ENCODE data around the gene DMRTA2. TPM values are rescaled to one million over a fixed set of nuclear protein-coding genes. Genes with fewer than 3 reads are reported as not detected.
"Not testable (repeated sequence)": the region's sequence is repeated elsewhere in the genome, so short reads cannot be mapped to it uniquely, and the experiment has no call there.

Gene DMRTA2
- total RNA-seq, 2 donors from 2014 or later: not detected

DNA sequence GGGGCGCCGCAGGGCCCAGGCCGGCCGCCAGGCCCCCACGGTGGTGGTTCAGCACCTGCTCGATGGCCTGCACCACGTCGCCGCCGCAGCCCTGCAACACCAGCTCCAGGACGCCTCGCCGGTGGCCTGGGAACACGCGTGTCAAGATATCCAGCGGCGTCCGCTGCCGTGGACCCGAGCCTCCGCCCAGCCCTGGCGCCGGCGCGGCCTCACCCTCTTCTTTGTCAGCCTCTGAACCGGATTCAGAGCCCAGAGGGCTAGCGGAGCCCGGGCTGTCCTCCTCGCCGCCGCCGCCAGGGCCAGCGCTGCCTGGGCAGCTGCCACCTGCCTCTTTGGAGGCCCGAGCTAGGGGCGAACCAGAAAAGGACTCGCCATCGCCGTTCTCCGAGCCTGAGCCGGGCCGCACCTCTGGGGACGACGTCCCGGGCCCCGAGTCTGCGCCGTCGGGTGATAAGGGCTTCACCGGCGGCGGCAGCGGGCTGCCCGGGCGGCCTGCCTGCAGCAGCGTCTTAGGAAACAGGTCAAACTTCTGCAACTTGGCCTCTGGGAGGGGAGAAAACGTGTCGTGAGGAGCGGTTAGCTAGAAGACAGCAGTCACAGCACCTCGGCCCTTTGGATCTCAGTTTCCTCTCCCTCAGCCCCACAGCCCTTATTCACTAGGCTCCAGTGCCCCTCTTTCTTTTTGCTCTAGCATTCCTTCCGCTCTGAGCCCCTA, 3.9 kb downstream of the DMRTA2 start:
- no peaks in the 10 kb centered on the region for H3K9me3 Mint-ChIP-seq
- peaks cover 68% of the 10 kb centered on the region for H3K27me3 Mint-ChIP-seq
- H3K4me3 Mint-ChIP-seq: peak overlapping the region; percentile 51
- peaks cover 24% of the 10 kb centered on the region for H3K36me3 Mint-ChIP-seq (ENCODE audit: low read depth)
- no peak for ATAC-seq (replicated peaks)
- no peak overlapping the region for H3K27ac Mint-ChIP-seq
- peaks cover 30% of the 10 kb centered on the region for H3K4me1 Mint-ChIP-seq

DNA sequence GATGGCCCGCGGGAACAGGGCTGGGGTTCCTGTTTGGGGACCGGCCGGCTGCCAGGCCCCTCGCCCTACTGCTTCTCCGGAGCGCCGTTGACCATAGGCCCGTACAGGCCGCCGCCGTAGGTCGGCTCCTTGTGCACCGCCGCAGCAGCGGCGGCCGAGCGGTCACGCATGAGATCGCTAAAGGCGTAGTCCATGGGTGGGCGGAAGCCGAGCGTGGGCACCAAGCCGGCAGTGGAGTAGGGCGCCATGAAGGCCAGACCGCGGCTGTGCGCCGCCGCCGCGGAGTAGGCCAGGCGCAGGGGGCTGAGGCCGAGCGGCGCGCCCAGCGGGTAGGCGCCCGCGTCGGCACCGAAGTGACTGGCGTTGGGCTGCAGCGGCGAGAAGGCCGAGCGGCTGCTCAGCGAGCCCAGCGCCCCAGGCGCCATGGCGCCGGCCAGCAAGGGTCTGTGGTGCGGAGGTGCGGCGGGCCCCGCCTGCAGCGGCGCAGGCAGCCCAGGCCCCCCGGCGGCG, 4.6 kb downstream of the DMRTA2 start:
- Mint-ChIP-seq H3K27me3 (peaks cover 67% of the 10 kb centered on the region), H3K4me3 (no peak overlapping the region)

DNA sequence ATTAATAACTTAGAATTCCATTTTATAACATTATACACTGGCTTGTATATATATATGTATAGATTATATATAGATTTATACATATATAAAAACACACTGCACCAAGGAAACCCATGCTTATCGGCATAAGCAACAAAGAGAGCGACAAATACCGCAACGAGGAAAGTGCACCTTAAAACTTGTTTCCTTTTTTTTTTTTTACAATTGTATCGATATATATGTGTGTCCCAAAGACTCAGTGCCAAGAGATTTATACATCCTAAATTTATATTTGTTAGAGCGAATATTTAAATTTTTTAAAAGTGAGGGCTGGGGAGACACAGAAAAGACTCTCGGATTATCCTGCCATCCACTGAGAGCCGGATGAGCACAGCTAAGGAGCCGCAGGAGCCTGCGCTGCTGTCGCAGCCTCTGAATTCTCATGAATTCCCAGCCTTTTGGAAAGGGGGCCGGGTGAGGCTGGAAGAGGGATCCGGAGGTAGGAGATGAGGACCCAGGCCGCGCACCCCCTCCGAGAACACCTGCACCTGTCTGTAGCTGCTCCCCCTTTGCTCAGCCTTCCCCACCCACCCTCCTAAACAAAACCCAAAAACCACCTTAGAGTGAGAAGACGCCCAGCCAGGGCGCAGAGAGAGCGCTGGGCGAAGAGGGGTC, 5.2 kb downstream of the DMRTA2 start:
- Mint-ChIP-seq H3K27me3 (peaks cover 65% of the 10 kb centered on the region), H3K36me3 (ENCODE audit: low read depth) (peaks cover 19% of the 10 kb centered on the region), H3K9me3 (no peaks in the 10 kb centered on the region), H3K4me1 (peaks cover 24% of the 10 kb centered on the region), H3K27ac (no peak overlapping the region), H3K4me3 (no peak overlapping the region)
- ATAC-seq (replicated peaks): no peak

More for the DNA sequence above, 4.6 kb downstream of the DMRTA2 start:
- H3K27ac Mint-ChIP-seq: no peak overlapping the region
- H3K36me3 Mint-ChIP-seq (ENCODE audit: low read depth): peaks cover 19% of the 10 kb centered on the region
- H3K9me3 Mint-ChIP-seq: no peaks in the 10 kb centered on the region
- H3K4me1 Mint-ChIP-seq: peaks cover 24% of the 10 kb centered on the region
- no peak for ATAC-seq (replicated peaks)

DNA sequence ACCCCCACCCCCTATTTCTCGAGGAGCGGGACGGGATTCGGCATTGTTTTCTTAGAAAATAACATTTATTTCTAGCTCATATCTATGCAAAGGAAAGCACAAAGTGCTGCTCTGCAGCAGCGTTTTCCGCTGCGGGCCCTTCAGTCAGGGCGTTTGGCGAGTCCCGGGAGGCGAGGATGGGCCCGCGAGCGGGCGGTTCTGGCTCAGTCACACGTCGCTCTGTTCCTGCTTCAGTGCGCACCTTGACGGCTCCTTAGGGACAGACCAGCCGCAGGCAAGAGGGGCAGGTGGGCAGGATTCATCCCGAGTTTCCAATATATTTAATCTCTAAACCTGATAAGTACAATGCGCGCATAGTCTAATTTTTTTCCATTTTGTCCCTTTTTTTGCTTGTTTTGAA, 5.7 kb downstream of the DMRTA2 start:
- H3K36me3 Mint-ChIP-seq (ENCODE audit: low read depth): peaks cover 18% of the 10 kb centered on the region
- no peak overlapping the region for H3K4me3 Mint-ChIP-seq
- H3K27me3 Mint-ChIP-seq: peaks cover 65% of the 10 kb centered on the region
- no peak overlapping the region for H3K27ac Mint-ChIP-seq
- H3K4me1 Mint-ChIP-seq: peaks cover 24% of the 10 kb centered on the region
- ATAC-seq (replicated peaks): no peak
- H3K9me3 Mint-ChIP-seq: no peaks in the 10 kb centered on the region

DNA sequence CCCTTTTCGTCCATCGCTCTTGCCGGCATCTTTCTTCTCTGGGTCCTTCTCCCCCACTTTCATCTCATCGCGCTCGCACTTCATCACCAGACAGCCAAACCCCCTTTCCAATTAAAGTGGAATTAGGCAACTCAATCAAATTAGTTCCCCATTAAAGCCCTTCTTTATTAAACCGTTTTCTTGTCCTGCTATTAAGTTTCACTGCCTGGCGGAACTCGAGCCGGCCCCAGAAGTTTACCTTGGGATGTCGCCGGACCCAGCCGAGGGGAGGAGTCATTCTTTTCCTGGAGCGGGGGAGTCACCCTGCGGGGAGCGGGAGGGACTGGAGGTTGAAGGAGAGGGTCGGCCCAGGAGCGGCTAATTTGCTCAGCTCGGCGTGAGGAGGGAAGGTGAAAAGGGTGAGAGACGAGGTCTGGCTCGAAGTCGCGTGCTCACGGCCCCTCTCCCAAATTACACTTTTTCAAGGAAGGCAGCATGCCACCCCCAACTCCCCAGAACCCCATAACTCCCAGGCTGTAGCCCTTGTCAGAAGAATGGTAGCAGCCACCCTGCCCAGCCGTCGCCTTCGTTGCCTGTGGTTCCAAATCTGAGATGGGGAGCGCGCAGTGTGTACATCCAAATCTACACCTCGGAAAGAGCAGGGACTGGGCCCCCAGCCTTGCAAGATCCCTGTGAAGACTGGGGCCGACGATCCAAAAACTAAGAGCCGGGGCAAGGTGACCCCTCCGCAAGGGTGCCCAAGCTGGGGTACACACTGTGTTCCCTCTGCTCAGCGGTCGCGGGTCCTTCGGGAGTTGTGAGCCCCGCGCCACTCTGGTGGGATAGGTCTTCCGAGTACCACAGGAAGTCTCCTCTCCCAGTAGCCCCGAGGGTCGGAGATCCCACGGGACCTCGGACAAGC, 6.4 kb downstream of the DMRTA2 start:
- Mint-ChIP-seq H3K9me3 (no peaks in the 10 kb centered on the region), H3K36me3 (ENCODE audit: low read depth) (peaks cover 11% of the 10 kb centered on the region), H3K27ac (no peak overlapping the region), H3K4me3 (no peak overlapping the region), H3K27me3 (peaks cover 61% of the 10 kb centered on the region), H3K4me1 (peaks cover 19% of the 10 kb centered on the region)
- ATAC-seq (replicated peaks): no peak

DNA sequence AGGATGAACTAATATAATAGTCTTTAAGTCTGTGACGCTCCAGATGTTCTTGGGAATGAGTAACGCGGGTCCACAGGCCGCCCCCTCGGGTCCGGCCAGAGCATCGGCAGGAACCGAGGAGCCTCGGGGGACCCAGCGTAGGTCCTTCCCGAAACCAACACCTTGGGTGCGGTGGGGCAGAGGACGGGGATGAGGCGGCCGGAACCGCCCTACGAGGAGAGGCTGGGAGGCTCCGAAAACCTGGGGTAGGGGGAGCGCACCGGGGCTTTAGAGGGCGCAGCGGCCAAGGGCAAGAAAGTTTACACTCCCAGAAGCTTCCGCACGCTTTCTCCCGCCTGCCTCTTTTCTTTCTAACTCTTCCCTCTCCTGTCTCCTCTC, 7.1 kb downstream of the DMRTA2 start:
- Mint-ChIP-seq H3K27me3 (peaks cover 57% of the 10 kb centered on the region), H3K27ac (no peak overlapping the region), H3K4me1 (peaks cover 15% of the 10 kb centered on the region), H3K4me3 (no peak overlapping the region), H3K9me3 (no peaks in the 10 kb centered on the region), H3K36me3 (ENCODE audit: low read depth) (peaks cover 10% of the 10 kb centered on the region)
- no peak for ATAC-seq (replicated peaks)

DNA sequence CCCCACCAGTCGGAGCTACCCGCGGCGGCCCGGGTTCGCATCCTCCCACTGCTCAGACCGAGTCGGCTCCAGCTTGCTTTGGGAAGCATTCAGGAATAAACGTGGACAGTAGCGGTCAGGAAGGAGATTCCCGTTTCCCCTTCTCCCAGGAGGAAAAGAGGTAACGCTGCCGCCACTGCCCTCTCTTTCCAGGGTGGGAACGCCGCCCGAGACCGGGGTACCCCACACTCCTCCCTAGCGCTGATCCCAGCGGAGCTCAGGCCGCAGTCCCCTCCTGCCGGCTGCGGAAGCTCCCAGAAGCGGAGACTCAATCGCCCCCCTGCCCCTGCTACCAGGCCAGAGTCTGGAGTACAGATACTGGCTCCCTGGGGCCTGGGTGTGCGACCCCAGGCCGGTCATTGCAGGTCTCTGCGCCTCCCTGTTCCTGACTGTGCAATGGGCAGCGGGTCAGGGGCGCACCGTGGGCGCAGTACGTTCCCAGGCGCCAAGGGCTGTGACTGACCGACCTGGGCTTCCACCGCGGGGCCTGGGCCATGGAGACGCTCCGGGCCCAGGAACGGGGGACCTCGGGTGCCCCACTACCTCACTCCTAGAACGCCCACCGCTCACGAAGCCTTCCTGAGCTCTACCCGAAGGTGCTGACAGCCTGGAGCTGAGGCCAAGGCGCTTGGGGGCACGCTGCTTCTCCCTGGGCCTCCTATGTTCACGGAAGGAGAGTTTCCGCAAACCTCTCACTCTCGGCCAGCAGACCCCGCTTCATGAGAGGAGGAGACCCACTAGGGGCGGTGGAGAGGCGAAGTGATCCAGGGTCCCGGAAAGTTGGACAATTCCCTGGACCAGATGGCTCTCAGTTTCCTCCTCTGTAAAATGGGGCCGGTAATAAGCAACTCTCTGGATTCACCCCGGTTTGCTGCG, 7.8 kb downstream of the DMRTA2 start:
- peaks cover 9% of the 10 kb centered on the region for H3K36me3 Mint-ChIP-seq (ENCODE audit: low read depth)
- H3K27me3 Mint-ChIP-seq: peaks cover 60% of the 10 kb centered on the region
- H3K9me3 Mint-ChIP-seq: no peaks in the 10 kb centered on the region
- ATAC-seq (replicated peaks): no peak
- H3K4me1 Mint-ChIP-seq: peaks cover 14% of the 10 kb centered on the region
- H3K27ac Mint-ChIP-seq: no peak overlapping the region
- no peak overlapping the region for H3K4me3 Mint-ChIP-seq

DNA sequence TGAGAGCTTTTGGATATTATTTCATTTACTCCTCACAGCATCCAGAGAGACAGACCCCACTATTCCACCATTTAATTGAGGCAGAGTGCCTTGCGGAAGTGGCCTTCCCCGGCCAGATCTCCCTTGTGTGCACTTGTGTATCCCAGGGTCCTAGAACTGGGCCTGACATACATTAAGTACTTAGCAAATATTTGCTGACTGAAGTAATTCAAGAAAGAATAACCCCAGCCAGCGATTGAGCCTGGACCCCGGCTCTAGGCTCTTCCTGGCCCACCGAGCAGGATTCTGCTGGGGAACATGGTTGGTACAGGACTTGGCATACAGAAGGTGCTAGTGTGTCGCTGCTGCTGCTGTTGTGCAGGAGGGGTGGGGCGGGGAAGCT, 8.4 kb downstream of the DMRTA2 start:
- Mint-ChIP-seq H3K36me3 (ENCODE audit: low read depth) (peaks cover 3% of the 10 kb centered on the region), H3K27me3 (peaks cover 56% of the 10 kb centered on the region), H3K4me3 (no peak overlapping the region), H3K27ac (no peak overlapping the region), H3K4me1 (peaks cover 8% of the 10 kb centered on the region), H3K9me3 (no peaks in the 10 kb centered on the region)
- no peak for ATAC-seq (replicated peaks)

DNA sequence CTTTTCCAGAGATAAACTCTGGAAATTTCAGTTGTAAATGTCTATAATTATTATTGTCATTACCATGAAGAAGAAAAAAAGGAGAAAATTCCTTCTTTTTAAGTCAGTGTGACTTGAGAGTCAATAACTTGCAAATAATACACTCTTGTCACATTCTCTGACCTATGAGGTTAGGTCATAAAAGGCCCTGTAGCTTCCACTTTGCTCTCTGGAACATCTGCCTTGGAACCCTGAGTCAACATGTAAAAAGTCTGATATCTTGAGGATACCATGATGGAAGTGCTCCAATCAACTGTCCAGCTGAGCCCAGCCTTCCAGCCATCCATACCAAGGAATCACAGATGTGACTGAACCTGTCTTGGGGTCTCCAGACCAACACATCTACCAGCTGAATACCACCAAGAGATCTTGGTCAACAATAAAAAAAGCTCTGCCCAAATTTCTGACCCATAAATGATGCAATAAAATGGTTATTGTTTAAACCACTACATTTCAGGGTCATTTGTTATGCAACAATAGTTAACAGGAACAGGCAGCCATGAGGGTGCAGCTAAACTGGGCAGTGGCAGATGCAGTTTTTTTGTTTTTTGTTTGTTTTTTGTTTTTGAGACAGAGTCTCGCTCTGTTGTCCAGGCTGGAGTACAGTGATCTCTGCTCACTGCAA, 10.3 kb downstream of the DMRTA2 start:
- H3K9me3 Mint-ChIP-seq: no peaks in the 10 kb centered on the region
- peaks cover 57% of the 10 kb centered on the region for H3K27me3 Mint-ChIP-seq
- no peak overlapping the region for H3K4me3 Mint-ChIP-seq
- no peak overlapping the region for H3K27ac Mint-ChIP-seq
- no peaks in the 10 kb centered on the region for H3K36me3 Mint-ChIP-seq (ENCODE audit: low read depth)
- no peak for ATAC-seq (replicated peaks)
- H3K4me1 Mint-ChIP-seq: peaks cover 5% of the 10 kb centered on the region

DNA sequence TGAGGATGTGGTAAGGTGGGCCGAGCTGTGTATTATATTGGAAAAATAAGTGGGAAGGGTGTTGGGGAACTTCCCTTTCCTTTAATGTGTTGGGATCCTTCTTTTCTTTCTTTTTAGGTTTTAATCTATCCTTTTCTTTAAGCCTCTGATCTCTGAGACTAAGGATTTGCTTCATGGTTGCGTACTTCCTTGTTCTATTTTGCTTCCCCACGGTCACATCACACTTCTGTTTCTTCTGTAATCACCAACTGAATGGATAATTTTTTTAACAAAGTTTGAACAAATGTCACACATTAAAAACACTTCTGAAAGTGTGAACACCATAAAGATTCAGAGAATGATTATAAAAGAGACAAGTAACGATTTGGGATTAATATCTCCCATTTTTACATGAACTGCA, 17.4 kb downstream of the DMRTA2 start:
- Mint-ChIP-seq H3K4me3 (no peak overlapping the region), H3K27me3 (peaks cover 53% of the 10 kb centered on the region), H3K9me3 (no peaks in the 10 kb centered on the region), H3K27ac (no peak overlapping the region), H3K4me1 (no peaks in the 10 kb centered on the region), H3K36me3 (ENCODE audit: low read depth) (no peaks in the 10 kb centered on the region)
- ATAC-seq (replicated peaks): no peak

DNA sequence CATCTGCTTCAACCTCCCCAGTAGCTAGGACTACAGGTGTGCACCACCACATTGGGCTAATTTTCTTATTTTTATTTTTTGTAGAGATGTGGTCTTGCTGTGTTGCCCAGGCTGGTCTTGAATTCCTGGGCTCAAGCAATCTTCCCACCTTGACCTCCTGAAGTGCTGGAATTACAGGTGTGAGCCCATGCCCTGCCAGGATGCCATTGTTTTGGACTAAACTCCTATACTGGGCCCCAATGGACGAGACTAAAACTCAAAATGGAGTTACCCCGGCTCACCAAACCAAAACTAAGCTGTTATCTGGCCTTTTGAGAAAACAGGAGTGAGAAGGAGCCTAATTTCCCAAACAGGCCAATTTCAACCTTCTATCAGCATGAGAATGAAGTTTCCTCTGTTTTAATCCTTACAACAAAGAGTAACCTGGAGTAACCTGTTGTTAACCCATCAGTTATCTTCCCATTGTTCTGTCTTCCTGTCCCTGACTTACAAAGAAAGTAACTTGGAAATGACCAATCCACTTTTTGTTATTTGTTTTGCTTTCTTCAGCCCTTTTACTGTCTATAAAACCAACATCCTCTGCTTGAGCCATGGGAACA, 29.6 kb downstream of the DMRTA2 start:
- Mint-ChIP-seq H3K27me3 (peaks cover 27% of the 10 kb centered on the region), H3K27ac (no peak overlapping the region), H3K9me3 (no peaks in the 10 kb centered on the region), H3K4me1 (no peaks in the 10 kb centered on the region), H3K36me3 (ENCODE audit: low read depth) (no peaks in the 10 kb centered on the region), H3K4me3 (no peak overlapping the region)
- ATAC-seq (replicated peaks): no peak

DNA sequence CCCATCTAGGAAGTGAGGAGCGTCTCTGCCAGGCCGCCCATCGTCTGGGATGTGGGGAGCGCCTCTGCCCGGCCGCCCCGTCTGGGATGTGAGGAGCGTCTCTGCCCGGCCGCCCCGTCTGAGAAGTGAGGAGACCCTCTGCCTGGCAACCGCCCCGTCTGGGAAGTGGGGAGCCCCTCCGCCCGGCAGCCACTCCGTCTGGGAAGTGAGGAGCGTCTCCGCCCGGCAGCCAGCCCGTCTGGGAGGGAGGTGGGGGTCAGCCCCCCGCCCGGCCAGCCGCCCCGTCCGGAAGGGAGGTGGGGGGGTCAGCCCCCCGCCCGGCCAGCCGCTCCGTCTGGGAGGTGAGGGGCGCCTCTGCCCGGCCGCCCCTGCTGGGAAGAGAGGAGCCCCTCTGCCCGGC, 41.7 kb downstream of the DMRTA2 start:
- not testable (repeated sequence) for H3K27ac Mint-ChIP-seq; H3K36me3 Mint-ChIP-seq (ENCODE audit: low read depth); H3K9me3 Mint-ChIP-seq; H3K4me1 Mint-ChIP-seq; H3K4me3 Mint-ChIP-seq; ATAC-seq (replicated peaks)
- H3K27me3 Mint-ChIP-seq: peaks cover 12% of the 10 kb centered on the region

DNA sequence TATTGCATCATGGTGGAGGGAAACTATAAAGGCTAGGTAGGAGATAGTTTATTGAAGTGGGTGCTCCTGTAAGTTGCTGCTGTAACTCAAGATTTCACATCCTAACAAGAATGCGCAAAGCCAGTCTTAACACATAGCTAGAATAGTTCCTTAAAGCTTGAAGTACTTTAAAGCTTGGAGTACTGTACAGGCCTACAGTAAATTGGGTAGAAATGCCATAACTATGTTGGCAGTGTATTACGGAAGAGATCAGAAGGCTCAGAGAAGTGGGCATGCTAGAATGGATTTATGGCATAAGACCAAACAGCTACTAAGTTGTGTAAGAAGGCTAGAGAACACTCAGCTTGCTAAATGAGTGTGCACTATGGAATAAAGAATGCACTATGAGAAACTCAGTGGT, 44.5 kb downstream of the DMRTA2 start:
- Mint-ChIP-seq H3K27me3 (peaks cover 9% of the 10 kb centered on the region), H3K4me1 (no peaks in the 10 kb centered on the region), H3K9me3 (no peaks in the 10 kb centered on the region), H3K27ac (no peak overlapping the region), H3K36me3 (ENCODE audit: low read depth) (no peaks in the 10 kb centered on the region), H3K4me3 (no peak overlapping the region)
- ATAC-seq (replicated peaks): no peak

All from activated T-helper 17 cell treated with anti-CD3 and anti-CD28 coated beads, Interleukin-2, amount 50 U/mL, for 72 hours (primary cell).